Measurements from ENCODE around the gene MBNL2.

DNA sequence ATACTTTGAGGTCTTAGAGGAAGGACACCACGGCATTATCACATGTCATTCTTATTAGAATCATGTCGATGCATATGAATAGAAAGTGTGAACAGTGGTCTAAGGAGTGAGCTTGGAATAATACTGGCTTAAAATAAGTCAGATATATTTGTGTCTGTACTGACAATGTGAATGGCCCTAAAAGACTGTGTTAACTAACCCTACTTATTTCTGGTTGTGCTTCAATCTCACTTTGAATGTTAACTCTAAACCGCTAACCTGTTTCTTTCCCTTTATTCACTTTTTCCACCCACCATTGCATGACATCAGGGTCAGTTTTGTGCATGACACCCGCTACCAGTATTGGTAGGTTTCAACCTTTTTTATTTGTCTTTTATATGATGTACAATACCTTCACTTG is 142.7 kb downstream of the MBNL2 start:
- no peak for TF ChIP-seq EZH2phosphoT487 (IDR thresholded peaks at IDR 0.05; ENCODE audit: borderline replicate concordance, low read length)
- TF ChIP-seq, protein P1, sequence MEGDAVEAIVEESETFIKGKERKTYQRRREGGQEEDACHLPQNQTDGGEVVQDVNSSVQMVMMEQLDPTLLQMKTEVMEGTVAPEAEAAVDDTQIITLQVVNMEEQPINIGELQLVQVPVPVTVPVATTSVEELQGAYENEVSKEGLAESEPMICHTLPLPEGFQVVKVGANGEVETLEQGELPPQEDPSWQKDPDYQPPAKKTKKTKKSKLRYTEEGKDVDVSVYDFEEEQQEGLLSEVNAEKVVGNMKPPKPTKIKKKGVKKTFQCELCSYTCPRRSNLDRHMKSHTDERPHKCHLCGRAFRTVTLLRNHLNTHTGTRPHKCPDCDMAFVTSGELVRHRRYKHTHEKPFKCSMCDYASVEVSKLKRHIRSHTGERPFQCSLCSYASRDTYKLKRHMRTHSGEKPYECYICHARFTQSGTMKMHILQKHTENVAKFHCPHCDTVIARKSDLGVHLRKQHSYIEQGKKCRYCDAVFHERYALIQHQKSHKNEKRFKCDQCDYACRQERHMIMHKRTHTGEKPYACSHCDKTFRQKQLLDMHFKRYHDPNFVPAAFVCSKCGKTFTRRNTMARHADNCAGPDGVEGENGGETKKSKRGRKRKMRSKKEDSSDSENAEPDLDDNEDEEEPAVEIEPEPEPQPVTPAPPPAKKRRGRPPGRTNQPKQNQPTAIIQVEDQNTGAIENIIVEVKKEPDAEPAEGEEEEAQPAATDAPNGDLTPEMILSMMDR (conservative IDR thresholded peaks at IDR 0.05; ENCODE audit: low read depth, low read length): no peak

All from PC-3 (cell line).